Measurements from ENCODE around the gene TRNT1.

DNA sequence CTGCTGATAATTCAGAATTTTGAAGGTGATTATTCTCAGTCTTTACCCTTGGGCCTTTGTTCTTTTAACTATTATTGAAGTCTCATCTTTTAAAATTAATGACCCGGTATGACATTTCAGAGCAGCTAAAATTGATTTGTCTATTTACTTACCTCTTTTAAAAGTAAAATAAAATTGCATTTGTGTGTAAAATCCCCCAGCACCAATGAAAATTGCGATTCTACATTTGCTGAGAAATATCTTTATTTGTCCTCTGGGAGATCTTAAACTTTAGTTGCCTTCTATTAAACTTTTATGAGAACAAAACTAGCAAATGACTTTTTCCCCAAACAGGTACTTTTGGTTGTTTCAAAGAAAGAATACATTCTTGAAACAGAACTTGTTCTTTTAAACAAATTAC, 9.1 kb upstream of the TRNT1 start:
- no peak for TF ChIP-seq CTCF (conservative IDR thresholded peaks at IDR 0.05; ENCODE audit: low read depth in 2 of 2)
- TF ChIP-seq, protein P1, sequence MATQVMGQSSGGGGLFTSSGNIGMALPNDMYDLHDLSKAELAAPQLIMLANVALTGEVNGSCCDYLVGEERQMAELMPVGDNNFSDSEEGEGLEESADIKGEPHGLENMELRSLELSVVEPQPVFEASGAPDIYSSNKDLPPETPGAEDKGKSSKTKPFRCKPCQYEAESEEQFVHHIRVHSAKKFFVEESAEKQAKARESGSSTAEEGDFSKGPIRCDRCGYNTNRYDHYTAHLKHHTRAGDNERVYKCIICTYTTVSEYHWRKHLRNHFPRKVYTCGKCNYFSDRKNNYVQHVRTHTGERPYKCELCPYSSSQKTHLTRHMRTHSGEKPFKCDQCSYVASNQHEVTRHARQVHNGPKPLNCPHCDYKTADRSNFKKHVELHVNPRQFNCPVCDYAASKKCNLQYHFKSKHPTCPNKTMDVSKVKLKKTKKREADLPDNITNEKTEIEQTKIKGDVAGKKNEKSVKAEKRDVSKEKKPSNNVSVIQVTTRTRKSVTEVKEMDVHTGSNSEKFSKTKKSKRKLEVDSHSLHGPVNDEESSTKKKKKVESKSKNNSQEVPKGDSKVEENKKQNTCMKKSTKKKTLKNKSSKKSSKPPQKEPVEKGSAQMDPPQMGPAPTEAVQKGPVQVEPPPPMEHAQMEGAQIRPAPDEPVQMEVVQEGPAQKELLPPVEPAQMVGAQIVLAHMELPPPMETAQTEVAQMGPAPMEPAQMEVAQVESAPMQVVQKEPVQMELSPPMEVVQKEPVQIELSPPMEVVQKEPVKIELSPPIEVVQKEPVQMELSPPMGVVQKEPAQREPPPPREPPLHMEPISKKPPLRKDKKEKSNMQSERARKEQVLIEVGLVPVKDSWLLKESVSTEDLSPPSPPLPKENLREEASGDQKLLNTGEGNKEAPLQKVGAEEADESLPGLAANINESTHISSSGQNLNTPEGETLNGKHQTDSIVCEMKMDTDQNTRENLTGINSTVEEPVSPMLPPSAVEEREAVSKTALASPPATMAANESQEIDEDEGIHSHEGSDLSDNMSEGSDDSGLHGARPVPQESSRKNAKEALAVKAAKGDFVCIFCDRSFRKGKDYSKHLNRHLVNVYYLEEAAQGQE (IDR thresholded peaks at IDR 0.05; ENCODE audit: unreplicated experiment), result no peak
